Nephron progenitor cell (in vitro differentiated cells): ENCODE data around the gene TAC4.

Source experiments
- DNase-seq: peaks from one replicate; pipeline ENCODE4 v3.0.0; 2021
- H3K27ac Mint-ChIP-seq: 2 replicates; pipeline ENCODE4 v1.8.0; 2021; ENCODE audit warnings: mild to moderate bottlenecking, moderate library complexity, mixed read lengths
- H3K27me3 Mint-ChIP-seq: 2 replicates; pipeline ENCODE4 v1.8.0; 2021; ENCODE audit warnings: mild to moderate bottlenecking, low read depth, mixed read lengths; ENCODE audit not compliant: poor library complexity
- H3K36me3 Mint-ChIP-seq: 2 replicates; pipeline ENCODE4 v1.8.0; 2021; ENCODE audit warnings: low read depth, mixed read lengths
- H3K4me1 Mint-ChIP-seq: 2 replicates; pipeline ENCODE4 v1.8.0; 2021; ENCODE audit warnings: mixed read lengths
- H3K4me3 Mint-ChIP-seq: 2 replicates; pipeline ENCODE4 v1.8.0; 2021; ENCODE audit warnings: mild to moderate bottlenecking, moderate library complexity, mixed read lengths
- H3K9me3 Mint-ChIP-seq: 2 replicates; pipeline ENCODE4 v1.8.0; 2021; ENCODE audit warnings: mild to moderate bottlenecking, moderate library complexity, mixed read lengths
- TF ChIP-seq, protein P1 (sequence below): fragments of 200-600 bp; sonication (generic); IDR thresholded peaks from 2 replicates; pipeline ENCODE4 v1.5.0; 2021; ENCODE audit warnings: antibody characterized with exemption

Gene TAC4

DNA sequence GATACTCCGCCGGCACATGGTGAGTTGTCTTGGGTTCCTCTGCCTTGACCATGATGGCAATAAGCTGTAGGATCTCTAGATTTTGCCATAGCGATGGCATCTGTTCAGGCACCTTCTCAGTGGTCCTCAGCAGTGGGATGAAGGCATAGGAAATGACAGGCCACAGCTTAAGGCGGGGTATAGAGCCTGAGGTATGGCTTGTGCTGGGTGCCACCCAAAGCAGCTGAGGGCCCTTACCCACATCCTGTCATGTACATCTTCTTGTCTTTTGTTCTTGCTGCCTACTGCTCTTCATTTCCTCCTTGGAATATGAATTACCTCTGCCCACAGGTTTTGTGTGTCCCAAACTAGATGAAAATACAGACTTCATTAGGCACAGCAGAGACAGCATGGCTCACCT is 29.9 kb downstream of the TAC4 start:
- no peak for DNase-seq
- peaks cover 56% of the 10 kb centered on the region for H3K36me3 Mint-ChIP-seq
- H3K27me3 Mint-ChIP-seq, result no peaks in the 10 kb centered on the region
- TF ChIP-seq, protein P1, sequence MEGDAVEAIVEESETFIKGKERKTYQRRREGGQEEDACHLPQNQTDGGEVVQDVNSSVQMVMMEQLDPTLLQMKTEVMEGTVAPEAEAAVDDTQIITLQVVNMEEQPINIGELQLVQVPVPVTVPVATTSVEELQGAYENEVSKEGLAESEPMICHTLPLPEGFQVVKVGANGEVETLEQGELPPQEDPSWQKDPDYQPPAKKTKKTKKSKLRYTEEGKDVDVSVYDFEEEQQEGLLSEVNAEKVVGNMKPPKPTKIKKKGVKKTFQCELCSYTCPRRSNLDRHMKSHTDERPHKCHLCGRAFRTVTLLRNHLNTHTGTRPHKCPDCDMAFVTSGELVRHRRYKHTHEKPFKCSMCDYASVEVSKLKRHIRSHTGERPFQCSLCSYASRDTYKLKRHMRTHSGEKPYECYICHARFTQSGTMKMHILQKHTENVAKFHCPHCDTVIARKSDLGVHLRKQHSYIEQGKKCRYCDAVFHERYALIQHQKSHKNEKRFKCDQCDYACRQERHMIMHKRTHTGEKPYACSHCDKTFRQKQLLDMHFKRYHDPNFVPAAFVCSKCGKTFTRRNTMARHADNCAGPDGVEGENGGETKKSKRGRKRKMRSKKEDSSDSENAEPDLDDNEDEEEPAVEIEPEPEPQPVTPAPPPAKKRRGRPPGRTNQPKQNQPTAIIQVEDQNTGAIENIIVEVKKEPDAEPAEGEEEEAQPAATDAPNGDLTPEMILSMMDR, result no peak
- H3K9me3 Mint-ChIP-seq, result no peaks in the 10 kb centered on the region
- H3K27ac Mint-ChIP-seq, result peak overlapping the region; percentile 39
- no peak overlapping the region for H3K4me3 Mint-ChIP-seq
- peaks cover 21% of the 10 kb centered on the region for H3K4me1 Mint-ChIP-seq

DNA sequence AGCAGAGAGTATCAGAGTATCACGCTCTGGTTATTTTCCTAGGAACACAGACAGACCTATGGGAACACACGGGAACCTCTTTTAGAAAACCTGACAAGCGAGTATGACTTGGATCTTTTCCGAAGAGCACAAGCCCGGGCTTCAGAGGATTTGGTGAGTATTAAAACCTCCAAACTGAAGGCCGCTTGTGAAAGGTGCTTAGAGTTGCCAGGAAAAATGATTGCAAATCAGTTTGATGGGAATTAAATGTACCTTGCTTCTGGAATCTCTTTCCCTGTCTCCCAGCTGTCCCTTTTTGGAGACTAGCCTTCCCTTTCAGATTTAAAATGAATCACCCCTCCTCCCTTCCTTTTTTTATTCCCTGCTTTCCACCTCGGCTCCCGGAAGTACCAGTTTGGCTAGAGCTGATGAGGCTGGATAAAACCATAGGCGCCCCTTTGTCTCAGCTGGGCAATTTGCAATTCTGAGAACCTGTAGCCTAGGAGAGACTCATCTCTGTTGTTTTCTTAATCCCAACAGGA is 32.0 kb downstream of the TAC4 start:
- no peaks in the 10 kb centered on the region for H3K9me3 Mint-ChIP-seq
- H3K4me3 Mint-ChIP-seq, result no peak overlapping the region
- peaks cover 59% of the 10 kb centered on the region for H3K36me3 Mint-ChIP-seq
- peak overlapping the region; percentile 76 for H3K27ac Mint-ChIP-seq
- TF ChIP-seq, protein P1, result no peak
- peaks cover 21% of the 10 kb centered on the region for H3K4me1 Mint-ChIP-seq
- no peak for DNase-seq
- H3K27me3 Mint-ChIP-seq, result no peaks in the 10 kb centered on the region

DNA sequence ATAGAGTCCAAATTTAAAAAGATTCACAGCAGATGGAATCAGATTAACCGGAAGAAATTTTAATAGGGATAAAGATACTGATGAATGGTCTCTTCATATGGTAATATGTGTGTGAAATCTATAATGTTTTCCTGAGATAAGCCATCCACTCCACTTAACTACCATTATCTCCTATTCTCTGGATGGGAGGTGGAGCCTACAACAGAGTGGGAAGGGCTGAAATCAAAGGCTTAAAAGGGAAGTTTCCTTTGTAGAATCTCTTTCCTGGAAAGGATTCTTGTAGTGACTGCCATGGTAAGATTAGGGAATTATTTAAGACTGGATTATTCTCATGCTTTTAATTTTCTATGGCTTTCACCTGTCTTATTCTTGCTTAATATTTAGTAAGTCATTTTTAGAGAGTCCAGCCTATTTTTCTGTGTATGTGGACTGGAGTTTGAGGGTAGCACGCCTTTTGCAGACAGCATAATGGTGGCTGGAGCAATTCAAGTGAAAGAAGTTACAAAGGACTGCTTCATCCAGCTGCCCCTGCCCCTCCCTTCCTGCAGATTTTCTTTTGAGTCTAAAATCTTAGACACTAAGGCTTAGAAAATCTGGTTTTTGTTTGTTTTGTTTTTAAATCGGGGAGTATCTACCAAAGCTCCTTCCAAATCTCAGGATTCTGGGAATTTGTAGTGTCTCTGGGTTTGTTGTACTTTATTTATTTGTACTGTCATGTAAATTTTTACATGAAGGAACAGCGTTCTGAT is 32.9 kb downstream of the TAC4 start:
- peak overlapping the region; percentile 76 for H3K27ac Mint-ChIP-seq
- no peaks in the 10 kb centered on the region for H3K27me3 Mint-ChIP-seq
- H3K4me1 Mint-ChIP-seq, result peaks cover 21% of the 10 kb centered on the region
- no peak overlapping the region for H3K4me3 Mint-ChIP-seq
- DNase-seq, result no peak
- peaks cover 64% of the 10 kb centered on the region for H3K36me3 Mint-ChIP-seq
- no peaks in the 10 kb centered on the region for H3K9me3 Mint-ChIP-seq
- TF ChIP-seq, protein P1, result no peak

DNA sequence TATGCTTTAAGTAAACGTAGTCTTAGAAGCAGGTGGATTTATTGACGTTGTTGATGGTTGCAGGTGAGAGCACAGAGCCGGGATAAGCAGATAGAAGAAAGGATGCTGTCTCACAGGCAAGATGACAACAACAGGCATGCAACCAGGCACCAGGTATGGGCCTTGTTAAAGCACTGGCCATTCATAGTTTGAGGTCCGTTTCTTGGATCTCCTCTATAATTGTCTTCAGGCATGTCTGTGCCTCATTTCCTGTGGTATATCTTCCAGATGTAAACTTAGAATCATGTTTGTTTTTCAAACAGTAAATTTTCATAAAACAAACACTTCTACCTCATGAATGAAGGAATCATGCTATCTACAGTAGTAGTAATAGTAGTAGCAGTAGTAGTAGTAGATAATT is 38.8 kb downstream of the TAC4 start:
- peaks cover 83% of the 10 kb centered on the region for H3K36me3 Mint-ChIP-seq
- DNase-seq, result no peak
- H3K27ac Mint-ChIP-seq, result no peak overlapping the region
- H3K27me3 Mint-ChIP-seq, result peaks cover under 1% of the 10 kb centered on the region
- H3K4me3 Mint-ChIP-seq, result no peak overlapping the region
- TF ChIP-seq, protein P1, result no peak
- H3K4me1 Mint-ChIP-seq, result peaks cover under 1% of the 10 kb centered on the region
- H3K9me3 Mint-ChIP-seq, result no peaks in the 10 kb centered on the region

DNA sequence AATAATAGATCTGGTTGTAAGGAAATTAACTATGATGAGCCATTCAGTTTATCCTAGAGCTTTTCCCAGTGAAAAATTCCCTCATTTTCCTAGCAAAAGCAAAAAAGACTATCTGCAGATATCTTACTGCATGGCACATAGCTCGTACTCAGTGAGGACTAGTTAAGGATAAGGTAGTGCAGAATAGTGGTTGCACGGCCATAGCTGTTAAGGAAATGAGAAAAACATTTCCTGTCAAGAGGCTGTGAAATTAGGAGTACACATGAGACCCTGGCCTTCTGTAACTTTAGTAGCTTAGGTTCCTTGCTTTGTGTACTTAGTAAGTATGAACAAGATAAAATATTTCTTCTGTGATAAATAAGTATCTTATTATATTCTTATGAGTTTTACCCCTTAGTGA is 49.1 kb downstream of the TAC4 start:
- Mint-ChIP-seq H3K36me3 (peaks cover 74% of the 10 kb centered on the region), H3K9me3 (no peaks in the 10 kb centered on the region), H3K27me3 (no peaks in the 10 kb centered on the region), H3K27ac (no peak overlapping the region), H3K4me3 (no peak overlapping the region), H3K4me1 (no peaks in the 10 kb centered on the region)
- TF ChIP-seq, protein P1, result no peak
- DNase-seq, result no peak

DNA sequence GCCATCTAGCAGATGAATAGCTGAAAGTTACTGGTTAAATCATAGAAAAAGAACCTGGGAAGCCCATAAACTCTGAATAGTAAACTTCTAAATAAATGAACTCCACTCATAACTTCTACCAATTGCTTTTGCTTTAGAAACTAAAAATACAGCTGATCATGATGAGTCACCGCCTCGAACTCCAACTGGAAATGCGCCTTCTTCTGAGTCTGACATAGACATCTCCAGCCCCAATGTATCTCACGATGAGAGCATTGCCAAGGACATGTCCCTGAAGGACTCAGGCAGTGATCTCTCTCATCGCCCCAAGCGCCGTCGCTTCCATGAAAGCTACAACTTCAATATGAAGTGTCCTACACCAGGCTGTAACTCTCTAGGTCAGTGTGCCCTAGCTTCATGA is 49.7 kb downstream of the TAC4 start:
- Mint-ChIP-seq H3K9me3 (no peaks in the 10 kb centered on the region), H3K27me3 (no peaks in the 10 kb centered on the region), H3K4me1 (no peaks in the 10 kb centered on the region), H3K36me3 (peaks cover 76% of the 10 kb centered on the region), H3K27ac (no peak overlapping the region), H3K4me3 (no peak overlapping the region)
- TF ChIP-seq, protein P1, result no peak
- DNase-seq, result no peak
